Measurements from ENCODE around the gene SSR2.
A peak's percentile ranks its signal among the peaks of the same experiment; 100 is the strongest.

SSR2 gene

GRCh38 chr1:156054500-156055280, 33.9 kb upstream of the SSR2 start, which contains the start of gene LAMTOR2:
Gene LAMTOR2, plus strand, starts transcription at chr1:156054782. Its CDS starts 108 bp downstream, at chr1:156054890.
- TF ChIP-seq CTCF (conservative IDR thresholded peaks at IDR 0.05; ENCODE audit: low read depth, low read length), result no peak
- DNase-seq (ENCODE audit: low read depth), result peak; percentile 97
- peak within 1 kb of the TSS; percentile 99 for H3K4me3 ChIP-seq (ENCODE audit: low read depth, low read length)

GRCh38 chr1:156053768-156054499, 33.2 kb upstream of the SSR2 start, which contains the start of gene UBQLN4:
Gene UBQLN4, minus strand, starts transcription at chr1:156053798. Its CDS starts 97 bp downstream, at chr1:156053701.
- peak; percentile 33 for TF ChIP-seq CTCF (conservative IDR thresholded peaks at IDR 0.05; ENCODE audit: low read depth, low read length)
- peak within 1 kb of the TSS; percentile 99 for H3K4me3 ChIP-seq (ENCODE audit: low read depth, low read length)
- DNase-seq (ENCODE audit: low read depth), result peak; percentile 90

- H3K4me3 ChIP-seq (ENCODE audit: low read depth, low read length), result peak overlapping the region; percentile 78
- peak; percentile 82 for DNase-seq (ENCODE audit: low read depth)
- TF ChIP-seq CTCF (conservative IDR thresholded peaks at IDR 0.05; ENCODE audit: low read depth, low read length), result peak; percentile 25
These were observed 32.4 kb upstream of the SSR2 start for GRCh38 chr1:156052862-156053767.

- H3K4me3 ChIP-seq (ENCODE audit: low read depth, low read length), result no peak overlapping the region
- no peak for TF ChIP-seq CTCF (conservative IDR thresholded peaks at IDR 0.05; ENCODE audit: low read depth, low read length)
- DNase-seq (ENCODE audit: low read depth), result no peak
These were observed 30.4 kb upstream of the SSR2 start for GRCh38 chr1:156051011-156051725.

GRCh38 chr1:156050376-156050775, 29.6 kb upstream of the SSR2 start:
- no peak overlapping the region for H3K4me3 ChIP-seq (ENCODE audit: low read depth, low read length)
- no peak for DNase-seq (ENCODE audit: low read depth)
- TF ChIP-seq CTCF (conservative IDR thresholded peaks at IDR 0.05; ENCODE audit: low read depth, low read length), result no peak

- no peak for DNase-seq (ENCODE audit: low read depth)
- TF ChIP-seq CTCF (conservative IDR thresholded peaks at IDR 0.05; ENCODE audit: low read depth, low read length), result no peak
- no peak overlapping the region for H3K4me3 ChIP-seq (ENCODE audit: low read depth, low read length)
These were observed 28.0 kb upstream of the SSR2 start for GRCh38 chr1:156048663-156049258.

Data from choroid plexus epithelial cell (primary cell).